B cell (primary cell): ENCODE measurements around the gene SFXN1. TPM values are rescaled to one million over a fixed set of nuclear protein-coding genes. Genes with fewer than 3 reads are reported as not detected.

Experiments used
- ATAC-seq: fragments of 200-7000 bp; cut with Tn5 transposase; one replicate; pipeline ENCODE4 v1.10.0; 2021; ENCODE audit warnings: low read depth, mild to moderate bottlenecking, moderate number of reproducible peaks, moderate library complexity
- CTCF ChIA-PET: fragments of 350-600 bp; sonication (Branson Sonifier 250); formaldehyde crosslinking; loops from one replicate; lab custom pipeline; 2021; ENCODE audit warnings: antibody characterized with exemption, inconsistent platforms; lab: Charles Lee
- POLR2A ChIA-PET: fragments of 350-600 bp; sonication (Branson Sonifier 250); formaldehyde crosslinking; loops from one replicate; lab custom pipeline; 2021; ENCODE audit warnings: antibody characterized with exemption; lab: Charles Lee
- DNase-seq: peaks from one replicate; pipeline ENCODE4 v3.0.0; 2013
- H2AFZ ChIP-seq: 2 replicates; pipeline ENCODE4 v1.6.1; 2012; ENCODE audit warnings: mild to moderate bottlenecking, low read depth, low read length; ENCODE audit not compliant: insufficient read depth, poor library complexity, severe bottlenecking
- H3K27ac ChIP-seq, 2 donors: 1 replicate in 1 of 2; 2 replicates in 1 of 2; pipeline ENCODE4 v1.5.1; 2012 to 2013; ENCODE audit warnings: low read length in 2 of 2, mild to moderate bottlenecking in 2 of 2, moderate library complexity in 1 of 2
- H3K27me3 ChIP-seq, 4 experiments: fragments of 200-600 bp in 1 of 4; sonication (generic) in 1 of 4; replicated peaks in 1 of 4; 1 replicate in 2 of 4; 2 replicates in 2 of 4; pipeline versions ENCODE4 v1.6.1 to v1.7.0; 2013 to 2016; ENCODE audit warnings: low read length in 3 of 4, mild to moderate bottlenecking in 2 of 4, mixed read lengths in 1 of 4, moderate library complexity in 1 of 4; ENCODE audit not compliant: insufficient read depth in 4 of 4, control insufficient read depth in 3 of 4; ENCODE audit errors: control extremely low read depth in 1 of 4
- H3K36me3 ChIP-seq, 2 experiments: replicated peaks in 1 of 2; 1 replicate in 1 of 2; 2 replicates in 1 of 2; pipeline versions ENCODE4 v1.6.1 to v1.7.1; 2013; ENCODE audit warnings: low read length in 1 of 2; ENCODE audit not compliant: insufficient read depth in 2 of 2, control insufficient read depth in 1 of 2; ENCODE audit errors: control extremely low read depth in 1 of 2, extremely low read depth in 1 of 2
- H3K4me1 ChIP-seq, 2 donors: fragments of 200-600 bp in 1 of 2; sonication (generic) in 1 of 2; 1 replicate in 1 of 2; 2 replicates in 1 of 2; pipeline versions ENCODE4 v1.5.1 to v1.6.1; 2013 to 2017; ENCODE audit warnings: low read length in 2 of 2; ENCODE audit not compliant: control insufficient read depth in 2 of 2, insufficient read depth in 2 of 2
- H3K4me2 ChIP-seq: replicated peaks from 2 replicates; pipeline ENCODE3; 2012; ENCODE audit warnings: mild to moderate bottlenecking, low read depth, low read length; ENCODE audit not compliant: poor library complexity, severe bottlenecking
- H3K4me3 ChIP-seq, 5 experiments: fragments of 200-600 bp in 1 of 5; sonication (generic) in 1 of 5; 1 replicate in 3 of 5; 2 replicates in 2 of 5; pipeline versions ENCODE4 v1.5.1 to v1.7.0; 2011 to 2016; ENCODE audit warnings: low read length in 4 of 5, mild to moderate bottlenecking in 4 of 5, low read depth in 2 of 5, control low read depth in 1 of 5, moderate library complexity in 1 of 5; ENCODE audit not compliant: insufficient read depth in 1 of 5; ENCODE audit errors: control extremely low read depth in 1 of 5, extremely low read depth in 1 of 5
- H3K79me2 ChIP-seq: fragments of 200-600 bp; sonication (generic); one replicate; pipeline ENCODE4 v1.6.0; 2016; ENCODE audit warnings: low read length; ENCODE audit not compliant: control insufficient read depth, insufficient read depth
- H3K9ac ChIP-seq: fragments of 200-600 bp; sonication (generic); 2 replicates; pipeline ENCODE4 v1.6.1; 2017; ENCODE audit warnings: mild to moderate bottlenecking, low read length, moderate library complexity
- H3K9me3 ChIP-seq, 3 donors: one replicate each; pipeline versions ENCODE4 v1.6.1 to v1.7.1; 2013; ENCODE audit warnings: low read length in 2 of 3; ENCODE audit not compliant: control insufficient read depth in 2 of 3, insufficient read depth in 1 of 3; ENCODE audit errors: control extremely low read depth in 1 of 3
- H4K20me1 ChIP-seq: 2 replicates; pipeline ENCODE4 v1.6.0; 2012; ENCODE audit warnings: mild to moderate bottlenecking, low read length; ENCODE audit not compliant: insufficient read depth, control insufficient read depth, poor library complexity, severe bottlenecking
- H3K27ac Mint-ChIP-seq: one replicate; pipeline ENCODE4 v1.8.0; 2021; ENCODE audit warnings: mixed read lengths
- H3K27me3 Mint-ChIP-seq: one replicate; pipeline ENCODE4 v1.8.0; 2021; ENCODE audit warnings: mixed read lengths
- H3K4me1 Mint-ChIP-seq: one replicate; pipeline ENCODE4 v1.8.0; 2021; ENCODE audit warnings: mixed read lengths
- H3K4me3 Mint-ChIP-seq: one replicate; pipeline ENCODE4 v1.8.0; 2021; ENCODE audit warnings: mixed read lengths
- H3K9me3 Mint-ChIP-seq: one replicate; pipeline ENCODE4 v1.8.0; 2022; ENCODE audit warnings: mixed read lengths; ENCODE audit not compliant: insufficient read depth
- EZH2 ChIP-seq: IDR thresholded peaks from 2 replicates; pipeline ENCODE4 v1.6.1; 2012; ENCODE audit warnings: borderline replicate concordance, low read depth, mild to moderate bottlenecking, moderate library complexity, low read length; ENCODE audit not compliant: insufficient read depth, poor library complexity, severe bottlenecking
- WGBS: methylation state at CpG from one replicate; pipeline ENCODE4 v1.1.5; 2013; ENCODE audit warnings: missing lambda C conversion rate; ENCODE audit not compliant: insufficient coverage; 5-methylcytosine and 5-hydroxymethylcytosine counted together
- intact Hi-C: fragments of 100-400 bp; cut with micrococcal nuclease; formaldehyde crosslinking; loops from one replicate; pipeline ENCODE4 v1.10.0; 2022
- polyA plus RNA-seq: library from polyadenylated mRNA; depleted of rRNA; stranded (reverse); fragments of >200 nt; gene quantifications from 2 replicates; pipeline ENCODE4 v1.2.3, GENCODE V29; 2012
- total RNA-seq, 2 donors: library from RNA; stranded (reverse); fragments of 120-200 nt in 1 of 2; gene quantifications; 1 replicate in 1 of 2; 2 replicates in 1 of 2; pipeline versions ENCODE4 v1.2.3 to v1.2.4, GENCODE V29; 2013 to 2022
- TF ChIP-seq, protein P1 (sequence below): fragments of 200-600 bp; IDR thresholded peaks from one replicate; pipeline ENCODE4 v1.8.0; 2022; ENCODE audit warnings: antibody characterized with exemption, mild to moderate bottlenecking

Gene SFXN1
- total and polyA plus RNA-seq, 2 donors (not counting 1 experiment from before 2014, with no cell fraction given) = 16.4 to 30.5 TPM

DNA sequence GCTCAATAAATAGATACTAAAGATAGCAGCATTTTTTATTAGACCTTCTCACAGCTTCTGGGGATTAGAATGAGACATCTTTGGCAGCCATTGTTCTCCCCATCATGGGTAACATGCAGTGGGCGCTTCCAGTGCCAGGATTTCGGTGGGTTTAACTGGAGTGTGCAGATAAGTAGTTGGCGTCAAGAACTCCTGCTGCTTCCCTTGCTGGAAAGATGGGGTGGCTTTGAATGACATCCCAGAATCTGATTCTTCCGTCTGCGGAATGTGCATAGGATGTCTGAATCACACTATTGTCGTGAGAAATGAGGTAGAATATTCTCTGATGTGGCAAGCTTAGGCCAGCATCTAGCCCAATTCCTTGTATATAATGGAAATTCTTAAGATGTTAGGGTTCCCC, 7.3 kb downstream of the SFXN1 start:
- H3K27ac Mint-ChIP-seq = no peak overlapping the region
- peaks cover 24% of the 10 kb centered on the region for H3K4me1 Mint-ChIP-seq
- no peak for DNase-seq
- CTCF ChIA-PET = no interaction called here
- ATAC-seq = no peak
- Histone ChIP-seq H4K20me1 (peaks cover 5% of the 10 kb centered on the region), H3K36me3 (peaks cover 0 to 21% of the 10 kb centered on the region in 2 experiments), H3K27me3 (no peaks in the 10 kb centered on the region), H3K4me2 (no peak overlapping the region), H3K79me2 (peaks cover 86% of the 10 kb centered on the region), H3K9me3 (no peaks in the 10 kb centered on the region), H3K4me1 (peaks cover under 1% of the 10 kb centered on the region in 2 donors), H3K4me3 (no peak overlapping the region), H2AFZ (no peak overlapping the region), H3K9ac (no peak overlapping the region), H3K27ac (no peak overlapping the region)
- WGBS = 100% methylated on average over 4 of the region's 6 CpGs
- intact Hi-C loops = no loop called here
- no peaks in the 10 kb centered on the region for H3K9me3 Mint-ChIP-seq
- TF ChIP-seq, protein P1, sequence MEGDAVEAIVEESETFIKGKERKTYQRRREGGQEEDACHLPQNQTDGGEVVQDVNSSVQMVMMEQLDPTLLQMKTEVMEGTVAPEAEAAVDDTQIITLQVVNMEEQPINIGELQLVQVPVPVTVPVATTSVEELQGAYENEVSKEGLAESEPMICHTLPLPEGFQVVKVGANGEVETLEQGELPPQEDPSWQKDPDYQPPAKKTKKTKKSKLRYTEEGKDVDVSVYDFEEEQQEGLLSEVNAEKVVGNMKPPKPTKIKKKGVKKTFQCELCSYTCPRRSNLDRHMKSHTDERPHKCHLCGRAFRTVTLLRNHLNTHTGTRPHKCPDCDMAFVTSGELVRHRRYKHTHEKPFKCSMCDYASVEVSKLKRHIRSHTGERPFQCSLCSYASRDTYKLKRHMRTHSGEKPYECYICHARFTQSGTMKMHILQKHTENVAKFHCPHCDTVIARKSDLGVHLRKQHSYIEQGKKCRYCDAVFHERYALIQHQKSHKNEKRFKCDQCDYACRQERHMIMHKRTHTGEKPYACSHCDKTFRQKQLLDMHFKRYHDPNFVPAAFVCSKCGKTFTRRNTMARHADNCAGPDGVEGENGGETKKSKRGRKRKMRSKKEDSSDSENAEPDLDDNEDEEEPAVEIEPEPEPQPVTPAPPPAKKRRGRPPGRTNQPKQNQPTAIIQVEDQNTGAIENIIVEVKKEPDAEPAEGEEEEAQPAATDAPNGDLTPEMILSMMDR = no peak
- TF ChIP-seq EZH2 = no peak
- POLR2A ChIA-PET = no interaction called here
- H3K4me3 Mint-ChIP-seq = no peak overlapping the region
- H3K27me3 Mint-ChIP-seq = no peaks in the 10 kb centered on the region

DNA sequence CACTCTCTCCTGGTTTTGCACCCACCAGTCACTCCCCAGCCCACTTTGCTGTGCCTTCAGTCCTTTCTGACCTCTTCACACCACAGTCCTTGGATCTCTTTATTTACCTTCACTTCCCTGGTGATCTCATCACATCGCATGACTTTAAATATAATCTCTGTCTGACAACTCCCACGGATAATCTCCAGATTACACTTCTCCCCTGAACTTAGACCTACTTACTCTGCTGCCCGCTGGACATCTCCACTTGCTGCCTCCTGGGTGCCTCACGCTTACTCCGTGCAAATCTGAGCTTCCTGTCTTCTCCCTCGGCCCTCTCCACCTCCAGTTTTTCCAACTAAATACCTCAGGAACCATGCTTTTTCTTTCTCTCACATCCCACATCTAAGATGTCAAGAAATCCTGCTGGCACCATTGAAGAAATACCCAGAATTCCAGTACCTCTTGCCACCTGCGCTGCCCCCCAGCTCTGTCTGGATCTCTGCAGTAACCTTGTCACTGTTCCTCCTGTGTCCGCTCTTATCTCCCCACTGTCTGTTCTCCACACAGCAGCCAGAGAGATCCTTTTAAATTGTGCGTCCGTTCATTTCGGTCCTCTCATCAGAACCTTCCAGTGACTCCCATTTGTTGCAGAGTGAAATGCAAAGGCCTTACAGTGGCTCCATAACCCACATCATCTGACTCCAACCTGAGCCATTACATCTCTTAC, 9.3 kb downstream of the SFXN1 start:
- CTCF ChIA-PET = interaction anchor here (1.2 kb wide), 1 partner anchor 23 kb away, joined by 4 read pairs; no protein-coding TSS in a partner anchor
- H3K27me3 Mint-ChIP-seq = no peaks in the 10 kb centered on the region
- Histone ChIP-seq H3K4me1 (no peaks in the 10 kb centered on the region), H3K27me3 (no peaks in the 10 kb centered on the region), H3K4me2 (no peak overlapping the region), H3K27ac (no peak overlapping the region), H3K79me2 (peaks cover 66% of the 10 kb centered on the region), H3K9ac (no peak overlapping the region), H3K36me3 (peaks cover 0 to 34% of the 10 kb centered on the region in 2 experiments), H3K9me3 (no peaks in the 10 kb centered on the region), H2AFZ (no peak overlapping the region), H3K4me3 (no peak overlapping the region), H4K20me1 (peaks cover 5% of the 10 kb centered on the region)
- POLR2A ChIA-PET = no interaction called here
- DNase-seq = no peak
- H3K4me3 Mint-ChIP-seq = no peak overlapping the region
- peaks cover 11% of the 10 kb centered on the region for H3K4me1 Mint-ChIP-seq
- no peaks in the 10 kb centered on the region for H3K9me3 Mint-ChIP-seq
- no peak overlapping the region for H3K27ac Mint-ChIP-seq
- 97% methylated on average over 11 of the region's 11 CpGs for WGBS
- intact Hi-C loops = no loop called here
- TF ChIP-seq, protein P1 = no peak
- TF ChIP-seq EZH2 = no peak
- ATAC-seq = no peak
